SW 1271 (cell line): ENCODE results near the gene LKAAEAR1.

ENCODE experiments used
- DNase-seq, 2 experiments: peaks; one replicate each; lab custom pipeline; 2025; lab: John Stamatoyannopoulos, UW

The LKAAEAR1 gene

DNA sequence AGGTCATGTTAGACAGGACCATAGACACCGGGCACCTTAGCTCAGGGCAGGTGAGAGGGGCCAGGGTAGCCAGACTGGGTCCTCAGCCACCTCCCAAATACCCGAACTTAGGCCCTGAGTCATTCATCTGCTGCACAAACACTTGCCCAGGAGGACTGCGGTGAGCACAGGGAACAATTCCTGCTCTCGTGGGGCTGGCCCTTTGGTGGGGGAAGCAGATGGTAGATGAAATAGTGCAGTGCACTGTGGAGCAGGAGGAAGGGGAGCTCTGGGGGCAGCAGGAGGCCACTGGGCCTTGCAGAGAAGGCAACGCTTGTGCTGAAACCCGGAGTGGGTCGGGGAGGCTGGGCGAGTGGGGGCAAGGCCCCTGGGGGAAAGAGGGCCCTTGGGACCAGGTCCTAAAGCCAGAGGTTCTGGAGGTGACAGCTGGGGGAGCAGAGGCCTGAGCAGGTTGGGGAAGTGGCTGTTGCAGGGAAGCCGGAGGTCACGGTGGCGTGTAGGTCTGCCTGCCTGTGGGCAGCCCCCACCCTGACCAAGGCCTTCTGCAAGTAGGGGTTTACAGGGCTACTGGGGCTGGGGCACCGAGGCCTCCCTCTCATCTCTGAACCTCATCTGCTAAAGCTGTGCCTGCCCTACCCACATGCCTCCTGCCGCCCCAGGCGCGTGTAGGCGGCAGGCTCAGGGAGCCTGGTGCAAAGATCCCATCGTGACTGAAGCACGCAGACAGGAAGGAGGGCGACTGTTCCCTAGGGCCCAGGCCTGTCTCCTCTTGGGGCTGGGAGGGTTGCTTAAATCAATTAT, 27.8 kb upstream of the LKAAEAR1 start:
- DNase-seq: no peak

DNA sequence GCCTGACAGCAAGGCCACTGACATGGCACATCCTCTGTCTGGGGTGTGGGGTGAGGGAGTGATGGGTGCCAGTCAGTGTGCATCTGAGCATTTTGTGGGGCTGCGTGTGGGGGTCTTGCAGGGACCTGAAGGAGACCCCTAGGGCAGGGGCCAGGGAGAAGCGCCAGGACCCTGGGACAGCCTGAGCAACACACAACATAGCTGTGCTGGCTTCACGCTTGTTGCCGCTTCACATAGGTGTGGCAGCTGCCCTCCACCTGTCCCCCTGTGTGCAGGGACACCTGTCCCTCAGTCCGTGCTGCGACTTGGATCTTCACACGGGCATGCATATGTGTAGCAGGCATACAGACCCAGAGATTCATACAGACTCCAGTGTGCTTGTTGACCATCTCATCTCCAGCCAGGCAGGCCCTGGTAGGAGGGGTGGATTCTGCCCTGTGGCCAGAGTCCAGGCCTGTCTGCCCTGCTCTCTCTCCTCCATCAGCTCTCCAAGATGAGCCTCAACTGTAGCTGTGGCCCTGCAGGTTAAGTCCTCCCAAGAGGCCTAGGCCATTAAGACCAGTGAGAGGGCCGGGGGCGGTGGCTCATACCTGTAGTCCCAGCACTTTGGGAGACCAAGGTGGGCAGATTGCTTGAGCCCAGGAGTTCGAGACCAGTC, 26.3 kb upstream of the LKAAEAR1 start:
- DNase-seq: no peak

DNA sequence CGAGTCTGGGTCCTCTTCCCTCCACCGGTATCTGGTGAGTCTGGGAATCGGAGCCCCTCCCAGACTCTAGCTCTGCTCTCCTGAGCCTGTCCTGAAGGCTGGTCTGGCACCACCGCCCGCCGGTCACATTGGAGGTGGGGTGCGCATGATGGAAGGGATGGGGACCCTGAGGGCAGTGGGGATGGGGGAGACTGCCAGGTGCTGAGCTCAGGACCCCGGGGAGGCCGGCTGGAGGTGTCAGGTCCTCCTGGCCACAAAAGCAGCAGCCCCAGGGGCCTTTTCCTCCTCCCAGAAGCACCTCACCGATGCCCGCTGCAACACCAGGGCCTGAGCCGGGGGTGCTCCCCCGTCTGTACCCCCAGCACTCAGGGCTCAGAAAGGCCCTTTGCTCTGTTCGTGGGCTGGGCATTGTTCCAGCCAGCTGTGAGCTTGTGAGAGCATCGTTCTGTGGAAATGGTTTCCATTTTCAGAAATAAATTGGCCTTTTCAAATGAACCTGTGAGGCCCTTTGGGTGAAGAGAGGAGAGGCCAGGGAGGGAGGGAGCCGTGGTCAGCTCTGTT, 25.7 kb upstream of the LKAAEAR1 start:
- no peak for DNase-seq

DNA sequence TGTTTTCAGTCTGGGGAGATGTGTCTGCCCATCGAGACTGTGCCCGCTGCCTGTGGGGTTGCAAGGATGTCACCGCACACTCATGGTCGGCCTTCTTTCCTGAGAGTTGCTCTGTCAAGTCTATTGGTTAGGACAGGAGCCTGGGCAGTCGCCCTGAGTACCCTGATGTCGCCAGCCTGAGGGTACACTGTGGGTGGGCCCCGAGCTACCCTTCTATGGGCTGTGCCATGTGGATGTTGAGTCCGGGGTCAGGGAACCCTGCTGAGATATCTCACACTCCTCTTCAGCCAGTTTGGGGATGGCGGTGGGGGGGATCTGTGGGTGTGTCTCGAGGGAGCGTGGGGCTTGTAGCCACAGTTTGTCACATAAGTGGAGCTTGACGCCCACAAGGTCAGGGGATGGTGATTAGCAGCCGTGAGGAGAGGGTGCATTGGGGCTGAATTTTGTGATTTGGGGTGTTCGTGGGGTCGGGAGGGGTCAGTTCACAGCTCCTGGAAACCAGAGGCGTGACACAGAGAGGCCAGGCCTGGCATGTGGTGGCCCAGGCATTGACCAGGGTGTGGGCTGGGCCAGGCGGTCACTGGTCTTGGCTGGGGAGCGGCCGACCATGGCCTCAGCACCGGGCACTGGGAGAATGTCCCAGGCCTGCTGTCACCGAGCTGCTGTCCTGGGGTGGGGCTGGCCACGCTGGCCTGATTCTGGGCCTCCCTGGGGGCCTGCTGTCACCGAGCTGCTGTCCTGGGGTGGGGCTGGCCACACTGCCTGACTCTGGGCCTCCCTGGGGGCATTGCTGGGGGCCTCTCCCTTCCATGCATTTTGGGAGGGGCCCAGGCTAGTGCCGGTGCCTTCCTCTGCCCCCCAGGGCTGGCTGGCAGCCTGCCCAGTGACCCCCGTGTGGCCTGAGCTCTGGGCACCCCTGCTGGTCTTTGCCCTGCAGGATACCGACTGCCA, 24.8 kb upstream of the LKAAEAR1 start:
- DNase-seq: no peak

DNA sequence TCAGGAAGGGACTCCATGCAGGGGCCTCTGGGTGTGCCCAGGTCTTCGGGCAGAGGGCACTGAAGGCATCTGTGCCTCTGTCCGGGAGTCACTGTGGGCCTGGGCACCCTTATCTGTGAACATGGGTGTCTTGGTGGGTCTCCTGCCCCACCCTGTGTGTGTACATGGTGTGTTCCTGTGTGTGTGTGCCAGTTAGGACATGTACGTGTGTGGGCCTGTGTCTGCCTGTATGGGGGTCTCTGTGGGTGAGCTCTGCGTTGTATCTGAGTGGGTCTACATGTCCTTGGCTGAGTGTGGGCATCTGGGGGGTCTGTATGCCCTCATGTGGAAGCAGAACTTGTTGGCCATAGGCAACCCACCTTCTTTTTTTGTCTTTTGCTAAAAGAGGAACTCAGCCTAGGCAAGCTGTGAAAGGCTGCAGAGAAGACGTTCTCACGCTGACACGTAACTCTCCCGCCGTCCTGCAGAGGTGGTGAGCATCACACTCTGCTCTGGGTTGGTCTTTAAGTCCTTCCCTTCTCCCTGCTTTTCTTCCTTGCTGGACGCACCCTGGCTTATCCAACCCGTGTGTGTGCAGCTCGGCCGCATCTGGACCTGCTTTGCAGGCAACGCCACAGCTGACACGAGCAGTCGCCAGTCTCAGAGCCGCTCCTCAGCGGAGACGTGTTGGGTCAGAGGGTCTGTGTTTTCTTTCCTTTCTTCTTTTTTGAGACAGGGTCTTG, 23.7 kb upstream of the LKAAEAR1 start:
- no peak for DNase-seq

DNA sequence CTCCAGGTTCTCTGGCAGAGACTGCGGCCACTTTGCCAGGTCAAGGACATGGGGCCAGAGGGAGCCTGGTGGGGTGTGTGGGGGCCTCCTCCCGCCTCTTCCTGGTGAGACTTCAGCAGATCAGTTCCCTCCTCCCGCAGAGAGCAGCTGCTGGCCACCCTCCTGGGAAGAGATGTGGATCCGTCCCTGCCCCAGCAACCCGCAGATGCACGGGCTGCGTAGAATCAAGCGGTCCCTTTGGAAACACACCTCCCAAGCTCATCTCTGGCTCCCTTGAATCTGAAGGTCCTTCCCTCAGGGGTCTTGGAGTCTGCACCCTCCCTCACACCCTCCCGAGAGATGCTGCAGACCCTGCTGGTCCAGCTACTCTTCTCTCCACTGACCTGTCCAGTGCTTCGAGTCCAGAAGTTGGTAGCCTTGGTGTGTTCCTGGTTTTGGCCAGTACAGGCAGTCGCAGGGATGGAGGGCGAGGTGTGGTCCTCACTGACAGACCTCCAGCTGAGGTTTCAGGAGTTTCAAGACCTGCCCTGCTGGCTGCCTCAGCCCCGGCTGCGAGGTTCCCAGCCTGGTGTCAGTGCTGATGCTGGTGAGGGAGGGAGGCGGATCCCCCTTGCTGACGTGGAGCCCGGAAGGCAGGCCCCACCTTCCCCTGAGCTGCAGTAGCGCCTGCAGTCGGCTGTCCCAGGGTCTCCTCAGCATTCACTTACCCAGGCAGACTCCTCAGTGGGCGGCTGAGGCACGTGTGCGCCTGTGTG, 23.0 kb upstream of the LKAAEAR1 start, which contains the start of gene NPBWR2:
NPBWR2 (minus strand) TSS at position 585 of the 755 bp plus-strand sequence. CDS start 734 bp downstream, outside the sequence.
- no peak for DNase-seq

DNA sequence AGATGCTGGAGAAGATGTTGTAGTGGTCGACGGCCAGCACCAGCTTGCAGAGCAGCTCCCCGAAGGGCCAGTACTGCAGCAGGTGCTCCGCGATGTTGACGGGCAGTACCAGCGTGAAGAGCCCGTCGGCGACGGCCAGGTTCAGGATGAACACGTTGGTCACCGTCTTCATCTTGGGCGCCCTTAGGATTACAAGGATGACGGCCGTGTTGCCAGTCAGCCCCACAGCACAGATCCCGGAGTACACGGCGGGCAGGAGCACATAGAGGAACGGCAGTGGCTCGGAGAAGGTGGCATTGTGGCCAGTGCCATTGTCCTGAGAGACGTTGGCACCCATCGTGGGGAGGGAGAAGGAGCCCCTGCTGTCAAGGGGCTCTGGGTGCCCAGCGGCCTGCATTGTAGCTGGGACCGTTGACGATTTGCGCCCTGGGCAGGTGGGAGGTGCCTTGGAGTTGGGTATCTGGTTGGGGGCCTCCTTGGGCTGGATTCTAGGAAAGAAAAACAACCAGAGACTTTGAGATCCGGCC, 22.3 kb upstream of the LKAAEAR1 start:
- DNase-seq: no peak

DNA sequence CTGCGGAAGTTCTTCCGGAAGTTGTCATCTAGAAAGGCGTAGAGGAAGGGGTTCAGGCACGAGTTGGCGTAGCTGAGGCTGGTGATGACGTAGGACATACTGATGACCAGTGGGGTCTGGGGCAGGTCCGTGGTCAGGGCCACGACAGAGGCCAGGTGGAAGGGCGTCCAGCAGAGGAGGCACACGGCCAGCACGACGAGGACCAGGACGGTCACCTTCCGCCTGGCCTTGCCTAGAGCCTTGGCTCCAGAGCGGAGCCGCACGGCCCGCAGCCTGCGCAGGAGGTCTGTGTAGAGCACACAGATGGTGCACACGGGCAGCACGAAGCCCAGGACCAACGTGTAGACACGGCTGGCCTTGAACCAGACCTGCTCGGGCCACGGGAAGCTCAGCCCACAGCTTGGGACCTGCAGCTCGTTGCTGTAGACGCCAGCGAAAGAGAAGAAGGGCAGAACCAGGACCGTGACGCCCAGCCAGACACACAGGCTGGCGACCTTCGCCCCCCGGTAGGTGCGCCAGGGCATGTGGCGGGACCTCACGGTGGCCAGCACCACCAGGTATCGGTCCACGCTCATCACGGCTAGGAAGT, 21.7 kb upstream of the LKAAEAR1 start:
- no peak for DNase-seq

DNA sequence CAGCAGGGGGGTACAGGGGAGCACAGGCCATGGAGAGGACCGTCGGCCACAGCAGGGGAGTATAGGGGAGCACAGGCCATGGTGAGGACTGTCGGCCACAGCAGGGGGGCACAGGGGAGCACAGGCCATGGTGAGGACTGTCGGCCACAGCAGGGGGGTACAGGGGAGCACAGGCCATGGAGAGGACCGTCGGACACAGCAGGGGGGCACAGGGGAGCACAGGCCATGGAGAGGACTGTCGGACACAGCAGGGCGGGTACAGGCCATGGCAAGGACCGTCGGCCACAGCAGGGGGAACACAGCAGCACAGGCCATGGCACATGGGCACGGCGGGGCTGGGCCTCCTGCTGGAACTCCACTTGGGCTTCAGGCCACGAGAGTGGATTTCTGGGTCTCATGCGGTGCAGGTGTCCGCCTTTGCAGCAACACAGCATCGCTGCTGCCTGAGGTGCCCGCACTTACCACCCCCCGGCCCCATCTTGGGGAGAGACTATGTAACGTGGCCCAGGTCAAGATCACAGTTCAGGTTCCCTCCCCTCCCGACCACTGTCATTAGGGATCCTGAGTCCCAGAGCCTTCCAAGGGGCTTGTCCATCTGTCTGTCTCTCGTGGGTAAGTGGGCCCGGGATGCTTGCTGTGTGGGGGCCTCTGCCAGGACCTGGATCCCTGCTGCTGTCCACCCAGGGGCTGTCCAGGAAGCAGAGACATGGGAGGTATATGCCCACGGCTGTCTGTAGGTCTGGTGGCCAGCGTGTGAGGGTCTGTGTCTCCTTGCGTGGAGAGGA, 20.7 kb upstream of the LKAAEAR1 start:
- DNase-seq: no peak

DNA sequence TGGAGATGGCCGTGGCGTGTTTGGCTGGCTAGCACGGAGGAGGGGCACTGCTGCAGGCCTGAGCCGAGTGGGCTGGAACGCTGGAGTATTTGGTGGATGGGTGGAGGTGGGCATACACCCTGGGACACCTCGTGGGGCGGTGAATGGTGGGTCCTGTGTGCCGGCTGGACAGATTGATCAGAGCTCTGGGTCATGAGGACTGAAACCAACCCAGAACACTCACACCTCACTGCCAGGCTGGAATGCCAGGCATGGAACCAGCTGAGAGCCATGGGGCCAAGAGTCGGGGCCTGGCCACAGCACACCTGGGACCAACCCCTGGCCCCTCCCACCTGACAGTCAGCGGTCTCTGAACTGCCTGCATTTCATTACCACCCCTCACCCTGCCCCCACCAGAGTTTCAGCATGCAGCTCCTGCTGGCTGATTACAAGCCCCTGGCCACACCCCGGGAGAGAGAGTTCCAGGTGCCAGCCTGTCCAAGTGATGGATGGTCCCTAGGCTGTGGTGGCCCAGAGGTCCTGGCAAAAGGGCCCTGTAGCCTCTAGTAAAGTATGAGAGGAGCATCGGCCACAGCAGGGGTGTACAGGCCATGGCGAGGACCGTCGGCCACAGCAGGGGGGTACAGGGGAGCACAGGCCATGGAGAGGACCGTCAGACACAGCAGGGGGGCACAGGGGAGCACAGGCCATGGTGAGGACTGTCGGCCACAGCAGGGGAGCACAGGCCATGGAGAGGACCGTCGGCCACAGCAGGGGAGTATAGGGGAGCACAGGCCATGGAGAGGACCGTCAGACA, 19.9 kb upstream of the LKAAEAR1 start:
- no peak for DNase-seq

DNA sequence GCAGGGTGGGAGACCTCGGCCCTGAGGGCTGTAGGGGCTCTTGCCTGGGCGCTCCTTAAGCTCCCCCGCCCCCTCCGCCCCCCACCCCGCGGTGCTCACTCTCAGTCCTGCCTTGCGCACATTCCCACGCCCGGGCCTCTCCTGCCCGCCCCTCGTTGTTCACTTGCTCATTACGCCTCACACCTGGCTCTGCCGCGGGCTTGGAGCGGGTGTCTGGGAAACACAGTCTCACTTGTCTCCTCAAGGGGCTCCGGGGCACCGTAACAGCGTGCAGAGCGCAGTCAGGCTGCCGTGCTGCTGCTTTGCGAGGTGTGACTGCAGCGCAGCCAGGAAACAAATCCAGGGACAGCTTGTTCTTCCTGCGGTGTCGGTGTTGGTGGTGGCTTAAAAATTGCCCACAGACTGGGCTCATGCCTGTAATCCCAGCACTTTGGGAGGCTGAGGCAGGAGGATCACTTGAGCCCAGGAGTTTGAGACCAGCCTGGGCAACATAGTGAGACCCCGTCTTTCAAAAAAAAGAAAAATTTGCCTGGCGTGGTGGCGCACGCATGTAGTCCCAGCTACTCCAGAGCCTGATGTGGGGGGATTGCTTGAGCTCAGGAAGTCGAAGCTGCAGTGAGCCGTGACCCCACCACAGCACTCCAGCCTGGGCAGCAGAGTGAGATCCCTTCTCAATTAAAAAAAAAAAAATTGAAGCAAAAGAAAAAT, 18.6 kb upstream of the LKAAEAR1 start:
- no peak for DNase-seq

DNA sequence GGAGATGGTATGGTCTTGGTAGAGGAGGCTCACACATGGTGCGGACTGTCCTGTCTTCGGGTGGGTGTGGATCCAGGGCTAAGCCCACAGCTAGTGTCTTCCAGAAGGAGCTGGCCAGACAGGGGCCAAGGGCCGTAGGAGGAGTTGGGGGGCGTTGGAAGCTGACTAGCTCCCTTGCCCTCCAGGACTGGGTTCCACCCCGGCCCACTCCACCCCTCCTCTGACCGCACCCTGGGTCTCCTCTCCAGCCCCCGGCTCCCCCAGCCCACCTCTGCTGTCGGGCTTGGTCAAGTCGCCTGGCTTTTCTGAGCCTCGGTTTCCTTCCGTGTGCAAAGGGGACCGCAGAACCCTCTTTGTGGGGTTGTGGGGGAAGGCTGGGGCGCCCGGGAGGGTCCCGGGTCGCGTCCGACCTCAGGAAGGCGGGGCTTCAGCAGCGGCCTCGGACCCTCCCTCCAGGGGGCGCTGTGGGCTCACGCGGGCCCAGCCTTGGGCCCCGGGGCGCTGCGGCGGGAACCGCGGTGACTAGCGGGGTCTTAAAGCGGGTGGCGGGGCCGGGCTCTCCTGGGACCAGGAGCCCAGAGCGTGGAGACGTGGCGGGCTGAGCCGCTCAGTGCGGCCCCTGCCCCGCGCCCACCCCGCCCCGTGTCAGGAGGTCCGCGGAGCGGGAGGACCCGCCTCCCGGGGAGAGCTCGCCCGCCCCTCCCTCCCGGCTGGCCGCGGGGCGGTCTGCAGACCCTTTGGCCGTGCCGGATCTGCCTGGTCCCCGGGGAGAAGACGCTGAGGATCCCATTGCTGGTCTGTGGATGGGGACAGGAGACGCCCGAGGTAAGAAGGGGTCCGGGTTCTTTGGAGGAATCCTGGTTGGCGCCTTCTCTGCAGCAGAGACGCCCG, 17.8 kb upstream of the LKAAEAR1 start:
- DNase-seq: no peak

DNA sequence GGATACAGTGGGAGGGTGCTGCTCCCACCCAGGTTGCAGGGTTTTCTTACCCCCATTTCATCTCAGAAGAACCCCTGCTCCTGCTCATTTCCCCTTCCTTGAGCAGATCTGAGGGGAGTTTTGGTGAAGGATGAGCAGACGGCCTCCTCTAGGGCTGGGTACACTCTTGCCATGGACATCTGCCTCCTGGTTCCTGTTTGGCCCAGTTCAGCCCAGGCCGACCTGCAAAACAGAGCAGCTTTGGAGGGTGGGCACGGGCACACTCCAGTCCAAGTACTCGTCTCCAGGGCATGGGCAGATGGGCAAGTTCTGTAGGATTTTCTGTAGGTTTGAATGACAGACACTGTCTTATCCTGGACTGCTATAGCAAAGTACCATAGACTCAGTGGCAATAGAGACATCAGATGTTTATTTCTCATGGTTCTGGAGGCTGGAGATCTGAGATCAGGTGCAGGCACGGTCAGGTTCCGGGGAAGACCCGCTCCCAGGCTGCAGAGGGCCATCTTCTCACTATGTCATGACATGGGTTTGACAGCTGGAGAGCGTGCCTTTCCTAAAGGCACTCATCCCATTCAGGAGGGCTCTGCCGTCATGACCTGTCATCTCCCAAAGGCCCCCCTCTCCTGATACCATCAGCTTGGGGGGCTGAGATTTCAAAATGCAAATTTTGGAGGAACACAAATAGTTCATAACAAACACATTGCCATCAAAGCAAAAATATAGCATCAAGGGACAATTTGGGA, 16.9 kb upstream of the LKAAEAR1 start:
- DNase-seq: no peak

DNA sequence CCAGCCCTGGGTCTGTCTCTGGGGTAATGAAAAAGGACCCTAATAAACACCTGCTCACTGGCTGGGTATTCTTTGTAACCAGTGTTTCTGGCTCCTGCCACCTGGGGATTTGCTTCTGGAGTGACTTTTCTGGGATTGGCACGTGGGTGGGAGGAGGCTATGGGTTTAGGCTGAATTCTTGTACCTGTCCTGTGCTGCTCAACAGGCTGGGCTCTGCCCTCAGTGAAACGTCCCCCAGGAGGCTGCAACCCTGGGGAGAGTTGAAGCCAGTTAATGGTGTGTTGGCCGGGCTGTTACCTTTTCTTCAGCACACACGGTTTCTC, 16.3 kb upstream of the LKAAEAR1 start:
- no peak for DNase-seq

DNA sequence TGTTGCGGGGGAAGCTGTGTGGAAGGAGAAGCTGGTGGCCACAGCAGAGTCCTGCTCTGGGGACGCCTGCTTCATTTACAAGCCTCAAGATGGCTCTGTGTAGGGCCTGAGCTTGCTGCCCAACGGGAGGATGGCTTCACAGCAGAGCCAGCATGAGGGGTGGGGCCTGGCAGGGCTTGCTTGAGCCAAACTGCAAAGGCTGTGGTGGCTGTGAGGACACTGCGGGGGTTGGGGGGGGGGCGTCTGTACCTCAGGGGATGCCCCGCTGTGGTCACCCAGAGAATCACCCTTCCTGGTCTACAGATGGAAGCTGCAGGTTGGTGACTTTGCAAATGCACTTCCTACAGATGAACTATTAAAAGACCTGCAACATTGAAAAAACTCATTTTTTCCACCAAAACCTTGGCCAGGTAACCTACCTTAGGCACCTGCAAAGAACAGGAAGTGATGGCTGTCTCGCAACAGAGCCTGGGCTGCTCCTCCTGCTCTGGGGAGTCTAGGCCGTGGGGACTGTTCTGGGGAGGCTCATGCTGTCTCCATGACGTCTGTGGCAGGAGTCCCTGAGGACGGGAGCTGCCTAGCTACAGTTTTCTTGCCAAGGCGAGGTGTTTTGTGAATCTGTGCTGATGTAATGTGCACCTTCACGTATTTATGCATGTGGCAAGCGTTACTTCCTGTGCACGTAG, 15.8 kb upstream of the LKAAEAR1 start:
- DNase-seq: no peak
